ENCODE results near the gene PDCD5.

DNA sequence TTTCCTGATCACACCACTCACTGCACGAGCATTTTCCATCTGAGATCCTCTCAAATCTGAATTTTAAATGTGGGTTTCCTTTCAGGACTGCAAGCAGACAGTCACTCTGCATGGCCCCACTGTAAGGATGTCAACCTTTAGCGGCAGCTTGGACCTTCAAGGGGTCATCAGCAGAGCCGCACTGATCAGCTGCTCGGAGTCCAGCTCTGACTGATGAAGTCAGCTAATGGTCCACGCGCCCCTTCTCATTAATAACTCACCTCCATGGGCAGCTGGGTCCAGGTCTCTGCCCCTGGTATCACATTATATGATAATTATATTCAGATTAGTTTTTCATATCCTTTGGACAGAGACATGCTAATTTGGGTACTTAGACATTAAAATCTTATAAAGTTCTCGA lies 36.1 kb upstream of the PDCD5 start:
- TF ChIP-seq, protein P1, sequence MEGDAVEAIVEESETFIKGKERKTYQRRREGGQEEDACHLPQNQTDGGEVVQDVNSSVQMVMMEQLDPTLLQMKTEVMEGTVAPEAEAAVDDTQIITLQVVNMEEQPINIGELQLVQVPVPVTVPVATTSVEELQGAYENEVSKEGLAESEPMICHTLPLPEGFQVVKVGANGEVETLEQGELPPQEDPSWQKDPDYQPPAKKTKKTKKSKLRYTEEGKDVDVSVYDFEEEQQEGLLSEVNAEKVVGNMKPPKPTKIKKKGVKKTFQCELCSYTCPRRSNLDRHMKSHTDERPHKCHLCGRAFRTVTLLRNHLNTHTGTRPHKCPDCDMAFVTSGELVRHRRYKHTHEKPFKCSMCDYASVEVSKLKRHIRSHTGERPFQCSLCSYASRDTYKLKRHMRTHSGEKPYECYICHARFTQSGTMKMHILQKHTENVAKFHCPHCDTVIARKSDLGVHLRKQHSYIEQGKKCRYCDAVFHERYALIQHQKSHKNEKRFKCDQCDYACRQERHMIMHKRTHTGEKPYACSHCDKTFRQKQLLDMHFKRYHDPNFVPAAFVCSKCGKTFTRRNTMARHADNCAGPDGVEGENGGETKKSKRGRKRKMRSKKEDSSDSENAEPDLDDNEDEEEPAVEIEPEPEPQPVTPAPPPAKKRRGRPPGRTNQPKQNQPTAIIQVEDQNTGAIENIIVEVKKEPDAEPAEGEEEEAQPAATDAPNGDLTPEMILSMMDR (IDR thresholded peaks at IDR 0.05), result no peak
- no peak for TF ChIP-seq POLR2A (IDR thresholded peaks at IDR 0.05)

Measured in uterus (tissue), 2 donors.